Measurements from ENCODE around the gene KRTAP5-8.
"Not testable (repeated sequence)": the region's sequence is repeated elsewhere in the genome, so short reads cannot be mapped to it uniquely, and the experiment has no call there.

The KRTAP5-8 gene

GRCh38 chr11:71537977-71538665, at the start of gene KRTAP5-8:
Gene KRTAP5-8 (plus strand): TSS chr11:71538025. CDS start chr11:71538056, 31 bp downstream.
- in situ Hi-C loops (cut with MboI; ENCODE audit: low sequenced_read_pairs): not testable (repeated sequence)

- in situ Hi-C loops (cut with MboI; ENCODE audit: low sequenced_read_pairs): no loop called here
Measured at GRCh38 chr11:71488681-71489270, 49.0 kb upstream of the KRTAP5-8 start.

GRCh38 chr11:71489311-71490043, 48.3 kb upstream of the KRTAP5-8 start:
- in situ Hi-C loops (cut with MboI; ENCODE audit: low sequenced_read_pairs): no loop called here

GRCh38 chr11:71490044-71490730, 47.6 kb upstream of the KRTAP5-8 start:
- in situ Hi-C loops (cut with MboI; ENCODE audit: low sequenced_read_pairs): no loop called here

GRCh38 chr11:71490731-71491390, 47.0 kb upstream of the KRTAP5-8 start:
- in situ Hi-C loops (cut with MboI; ENCODE audit: low sequenced_read_pairs): no loop called here

- in situ Hi-C loops (cut with MboI; ENCODE audit: low sequenced_read_pairs): no loop called here
Measured at GRCh38 chr11:71491531-71491930, 46.3 kb upstream of the KRTAP5-8 start.

- in situ Hi-C loops (cut with MboI; ENCODE audit: low sequenced_read_pairs): no loop called here
Measured at GRCh38 chr11:71491940-71492339, 45.9 kb upstream of the KRTAP5-8 start.

- in situ Hi-C loops (cut with MboI; ENCODE audit: low sequenced_read_pairs): no loop called here
Measured at GRCh38 chr11:71495286-71496230, 42.3 kb upstream of the KRTAP5-8 start.

- in situ Hi-C loops (cut with MboI; ENCODE audit: low sequenced_read_pairs): no loop called here
Measured at GRCh38 chr11:71496421-71496820, 41.4 kb upstream of the KRTAP5-8 start.

- in situ Hi-C loops (cut with MboI; ENCODE audit: low sequenced_read_pairs): no loop called here
Measured at GRCh38 chr11:71498091-71498490, 39.7 kb upstream of the KRTAP5-8 start.

GRCh38 chr11:71499125-71499524, 38.7 kb upstream of the KRTAP5-8 start:
- in situ Hi-C loops (cut with MboI; ENCODE audit: low sequenced_read_pairs): no loop called here

GRCh38 chr11:71499546-71499945, 38.3 kb upstream of the KRTAP5-8 start:
- in situ Hi-C loops (cut with MboI; ENCODE audit: low sequenced_read_pairs): no loop called here

GRCh38 chr11:71500601-71501021, 37.2 kb upstream of the KRTAP5-8 start:
- in situ Hi-C loops (cut with MboI; ENCODE audit: low sequenced_read_pairs): no loop called here

GRCh38 chr11:71501071-71501985, 36.5 kb upstream of the KRTAP5-8 start:
- in situ Hi-C loops (cut with MboI; ENCODE audit: low sequenced_read_pairs): no loop called here

GRCh38 chr11:71502026-71502425, 35.8 kb upstream of the KRTAP5-8 start:
- in situ Hi-C loops (cut with MboI; ENCODE audit: low sequenced_read_pairs): no loop called here

- in situ Hi-C loops (cut with MboI; ENCODE audit: low sequenced_read_pairs): no loop called here
Measured at GRCh38 chr11:71502871-71503435, 34.9 kb upstream of the KRTAP5-8 start.

- in situ Hi-C loops (cut with MboI; ENCODE audit: low sequenced_read_pairs): no loop called here
Measured at GRCh38 chr11:71504531-71504930, 33.3 kb upstream of the KRTAP5-8 start.

GRCh38 chr11:71505001-71505400, 32.8 kb upstream of the KRTAP5-8 start:
- in situ Hi-C loops (cut with MboI; ENCODE audit: low sequenced_read_pairs): no loop called here

All from HL-60/S4 treated with retinoic acid at 250 ng/mL for 4 days and 3 days (cell line).